Mesangial cell (primary cell): ENCODE results near the gene TMEM150C. TPM values are rescaled to one million over a fixed set of nuclear protein-coding genes. Genes with fewer than 3 reads are reported as not detected.

Experiments
- total RNA-seq: library from RNA; depleted of rRNA; stranded (reverse); fragments of >200 nt; gene quantifications from 2 replicates; pipeline ENCODE4 v1.2.3, GENCODE V29; 2015

The TMEM150C gene
- total RNA-seq, result 1.1 and 3.8 TPM in 2 replicates

DNA sequence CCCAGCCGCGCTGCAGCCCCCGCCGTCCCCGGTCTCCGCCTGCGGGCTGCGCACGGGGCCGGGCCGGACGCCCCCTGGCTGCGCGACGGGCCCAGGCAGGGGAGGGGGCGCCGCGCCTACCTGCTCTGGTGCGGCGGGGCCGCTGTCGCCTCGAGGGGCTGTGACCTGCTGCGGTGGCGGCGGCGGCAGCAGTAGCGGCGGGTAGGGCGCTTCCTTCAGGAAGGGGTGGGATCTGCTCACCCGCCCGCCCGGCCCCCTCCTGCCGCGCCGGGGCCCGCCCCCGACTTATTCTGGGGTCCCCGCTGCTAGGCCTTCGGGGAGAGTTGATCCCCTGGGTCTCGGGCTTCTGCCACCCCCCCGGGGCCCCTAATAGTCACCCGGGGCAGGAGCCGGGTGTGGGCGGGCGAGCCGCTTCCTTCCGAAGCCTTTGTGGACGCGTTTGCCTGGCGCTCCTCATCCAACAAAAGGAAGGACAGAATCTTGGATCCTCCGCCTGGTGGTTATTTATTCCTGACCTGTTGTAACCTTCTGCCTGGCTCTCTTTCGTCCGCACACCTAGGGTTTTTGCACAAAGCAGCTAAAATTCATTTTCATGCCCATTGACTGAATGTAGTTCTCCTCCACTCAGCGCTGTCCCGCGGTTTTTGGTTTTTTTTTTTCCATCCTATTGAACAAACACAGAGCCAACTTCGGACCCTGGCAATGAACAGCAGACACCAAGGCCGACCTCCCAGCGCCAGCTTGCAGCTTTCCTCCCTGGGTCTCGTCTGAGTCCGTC lies at the start of gene TMEM150C:
Gene TMEM150C (minus strand): TSS at position 203 of the 778 bp plus-strand sequence. CDS start 57,331 bp downstream, outside the sequence.

Other genes starting within 250 kb of the TMEM150C start
- 29.8 and 55.9 TPM in 2 replicates for gene HNRNPD, start 188.0 kb downstream of the TMEM150C start, total RNA-seq
- 70.2 and 166 TPM in 2 replicates for gene HNRNPDL, start 131.5 kb downstream of the TMEM150C start, total RNA-seq
- 23.3 and 49.2 TPM in 2 replicates for gene ENOPH1, start 131.4 kb downstream of the TMEM150C start, total RNA-seq
- gene SCD5, start 236.8 kb upstream of the TMEM150C start, total RNA-seq, result 3.3 and 4.1 TPM in 2 replicates